Fibroblast of lung (primary cell): ENCODE data around the gene TCTN3. TPM values are rescaled to one million over a fixed set of nuclear protein-coding genes. Genes with fewer than 3 reads are reported as not detected.

Experiments
- DNase-seq, 2 donors: peaks; one replicate each; pipeline versions ENCODE4 v3.0.0 to v3.0.0-alpha.2; 2010; ENCODE audit warnings: low read depth in 2 of 2
- H2AFZ ChIP-seq: 2 replicates; pipeline ENCODE4 v1.5.1; 2012; ENCODE audit warnings: low read length, control low read depth, inconsistent platforms
- H3K27ac ChIP-seq: 2 replicates; pipeline ENCODE4 v1.5.1; 2011; ENCODE audit warnings: low read length, control low read depth; ENCODE audit not compliant: insufficient read depth
- H3K27me3 ChIP-seq: 2 replicates; pipeline ENCODE4 v1.5.1; 2011; ENCODE audit warnings: mild to moderate bottlenecking, low read length; ENCODE audit not compliant: control insufficient read depth, insufficient read depth
- H3K36me3 ChIP-seq: 2 replicates; pipeline ENCODE4 v1.5.1; 2011; ENCODE audit warnings: low read length; ENCODE audit not compliant: control insufficient read depth, insufficient read depth
- H3K4me1 ChIP-seq: 2 replicates; pipeline ENCODE4 v1.5.1; 2011; ENCODE audit warnings: low read length; ENCODE audit not compliant: control insufficient read depth, insufficient read depth; ENCODE audit errors: extremely low read depth
- H3K4me2 ChIP-seq: 2 replicates; pipeline ENCODE4 v1.5.1; 2011; ENCODE audit warnings: low read length, control low read depth; ENCODE audit not compliant: insufficient read depth; ENCODE audit errors: extremely low read depth
- H3K4me3 ChIP-seq, 4 experiments: fragments of 200-600 bp in 1 of 4; sonication (generic) in 1 of 4; replicated peaks in 1 of 4; 2 replicates each; pipeline ENCODE4 v1.5.1; 2011 to 2016; ENCODE audit warnings: low read length in 4 of 4, low read depth in 3 of 4, mild to moderate bottlenecking in 3 of 4, control low read depth in 2 of 4, inconsistent platforms in 1 of 4, mixed read lengths in 1 of 4; ENCODE audit not compliant: insufficient read depth in 1 of 4; ENCODE audit errors: control extremely low read depth in 1 of 4
- H3K79me2 ChIP-seq: 2 replicates; pipeline ENCODE4 v1.5.1; 2012; ENCODE audit warnings: mild to moderate bottlenecking, low read length, inconsistent platforms; ENCODE audit not compliant: control insufficient read depth, insufficient read depth
- H3K9ac ChIP-seq: 2 replicates; pipeline ENCODE4 v1.5.1; 2011; ENCODE audit warnings: mild to moderate bottlenecking, low read length, control low read depth; ENCODE audit not compliant: insufficient read depth
- H3K9me3 ChIP-seq: 2 replicates; pipeline ENCODE4 v1.5.1; 2012; ENCODE audit warnings: low read depth, low read length; ENCODE audit not compliant: control insufficient read depth, insufficient read depth
- H4K20me1 ChIP-seq: 2 replicates; pipeline ENCODE4 v1.5.1; 2011; ENCODE audit warnings: low read length; ENCODE audit not compliant: control insufficient read depth, insufficient read depth; ENCODE audit errors: extremely low read depth
- EZH2 ChIP-seq: IDR thresholded peaks from 2 replicates; pipeline ENCODE4 v1.5.1; 2012; ENCODE audit warnings: low read length, control low read depth, mild to moderate bottlenecking; ENCODE audit errors: missing control alignments
- polyA plus RNA-seq, 2 donors: library from polyadenylated mRNA; depleted of rRNA in 1 of 2; stranded (reverse) in 1 of 2; unstranded in 1 of 2; fragments of >200 nt; gene quantifications; 2 replicates each; pipeline ENCODE4 v1.2.1, GENCODE V29; 2011 to 2012; ENCODE audit warnings: missing spikeins in 1 of 2
- total RNA-seq: library from RNA; depleted of rRNA; stranded (reverse); fragments of >200 nt; gene quantifications from 2 replicates; pipeline ENCODE4 v1.2.1, GENCODE V29; 2014
- TF ChIP-seq, protein P1 (sequence below), 2 donors: IDR thresholded peaks in 1 of 2; conservative IDR thresholded peaks in 1 of 2; 1 replicate in 1 of 2; 2 replicates in 1 of 2; pipeline ENCODE4 v1.5.1; 2011 to 2012; ENCODE audit warnings: low read length in 2 of 2, control low read depth in 1 of 2, inconsistent platforms in 1 of 2, low read depth in 1 of 2, mild to moderate bottlenecking in 1 of 2

Gene TCTN3
- total and polyA plus RNA-seq, 2 donors (not counting 1 experiment from before 2014, with no cell fraction given) = 42.8 to 50.1 TPM

DNA sequence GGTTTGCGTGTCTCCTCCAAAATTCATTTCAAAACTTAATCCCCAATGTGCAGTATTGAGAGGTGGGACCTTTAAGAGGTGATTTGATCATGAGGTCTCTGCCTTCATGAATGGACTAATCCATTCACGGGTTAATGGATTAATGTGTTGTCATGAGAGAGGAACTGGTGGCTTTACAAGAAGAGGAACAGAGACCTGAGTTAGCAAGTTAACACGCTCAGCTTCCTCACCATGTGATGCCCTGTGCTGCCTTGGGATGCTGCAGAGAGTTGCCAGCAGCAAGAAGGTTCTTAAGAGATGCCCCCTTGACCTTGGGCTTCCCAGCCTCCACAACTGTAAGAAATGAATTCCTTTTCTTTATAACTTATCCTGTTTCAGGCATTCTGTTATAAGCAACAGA is 3.7 kb upstream of the TCTN3 start:
- H2AFZ ChIP-seq = no peak overlapping the region
- no peak overlapping the region for H3K27ac ChIP-seq
- no peaks in the 10 kb centered on the region for H4K20me1 ChIP-seq
- no peaks in the 10 kb centered on the region for H3K4me1 ChIP-seq
- no peak overlapping the region for H3K4me2 ChIP-seq
- no peak overlapping the region for H3K4me3 ChIP-seq
- H3K36me3 ChIP-seq = no peaks in the 10 kb centered on the region
- DNase-seq = no peak
- H3K9me3 ChIP-seq = no peaks in the 10 kb centered on the region
- peaks cover 5% of the 10 kb centered on the region for H3K79me2 ChIP-seq
- TF ChIP-seq EZH2 = no peak
- TF ChIP-seq, protein P1, sequence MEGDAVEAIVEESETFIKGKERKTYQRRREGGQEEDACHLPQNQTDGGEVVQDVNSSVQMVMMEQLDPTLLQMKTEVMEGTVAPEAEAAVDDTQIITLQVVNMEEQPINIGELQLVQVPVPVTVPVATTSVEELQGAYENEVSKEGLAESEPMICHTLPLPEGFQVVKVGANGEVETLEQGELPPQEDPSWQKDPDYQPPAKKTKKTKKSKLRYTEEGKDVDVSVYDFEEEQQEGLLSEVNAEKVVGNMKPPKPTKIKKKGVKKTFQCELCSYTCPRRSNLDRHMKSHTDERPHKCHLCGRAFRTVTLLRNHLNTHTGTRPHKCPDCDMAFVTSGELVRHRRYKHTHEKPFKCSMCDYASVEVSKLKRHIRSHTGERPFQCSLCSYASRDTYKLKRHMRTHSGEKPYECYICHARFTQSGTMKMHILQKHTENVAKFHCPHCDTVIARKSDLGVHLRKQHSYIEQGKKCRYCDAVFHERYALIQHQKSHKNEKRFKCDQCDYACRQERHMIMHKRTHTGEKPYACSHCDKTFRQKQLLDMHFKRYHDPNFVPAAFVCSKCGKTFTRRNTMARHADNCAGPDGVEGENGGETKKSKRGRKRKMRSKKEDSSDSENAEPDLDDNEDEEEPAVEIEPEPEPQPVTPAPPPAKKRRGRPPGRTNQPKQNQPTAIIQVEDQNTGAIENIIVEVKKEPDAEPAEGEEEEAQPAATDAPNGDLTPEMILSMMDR (conservative IDR thresholded peaks at IDR 0.05 in 1 of 2, IDR thresholded peaks at IDR 0.05 in 1 of 2; ENCODE audit: low read depth in 1 of 2, low read length in 2 of 2) = no peak
- no peak overlapping the region for H3K9ac ChIP-seq
- no peaks in the 10 kb centered on the region for H3K27me3 ChIP-seq

DNA sequence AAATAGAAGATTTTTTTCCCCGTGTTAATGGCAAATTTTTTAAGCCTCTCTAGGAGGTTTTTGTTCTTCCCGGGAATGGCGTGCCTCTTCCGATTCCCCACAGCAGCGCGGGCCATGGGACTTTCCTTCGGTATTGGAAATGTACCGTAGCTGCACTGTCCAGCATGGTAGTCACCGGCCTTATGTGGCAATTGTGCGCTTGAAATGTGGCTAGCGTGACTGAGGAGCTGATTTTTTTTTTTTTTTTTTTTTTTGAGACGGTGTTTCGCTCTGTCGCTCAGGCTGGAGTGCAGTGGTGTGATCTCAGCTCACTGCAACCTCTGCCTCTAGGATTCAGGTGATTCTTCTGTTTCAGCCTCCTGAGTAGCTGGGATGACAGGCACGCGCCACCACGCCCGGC is 938 bp upstream of the TCTN3 start:
- H2AFZ ChIP-seq = no peak overlapping the region
- H3K4me3 ChIP-seq = no peak overlapping the region
- H3K4me1 ChIP-seq = no peaks in the 10 kb centered on the region
- H3K9ac ChIP-seq = no peak overlapping the region
- no peaks in the 10 kb centered on the region for H3K36me3 ChIP-seq
- peaks cover 5% of the 10 kb centered on the region for H3K79me2 ChIP-seq
- H3K9me3 ChIP-seq = no peaks in the 10 kb centered on the region
- TF ChIP-seq, protein P1 (conservative IDR thresholded peaks at IDR 0.05 in 1 of 2, IDR thresholded peaks at IDR 0.05 in 1 of 2; ENCODE audit: low read depth in 1 of 2, low read length in 2 of 2) = no peak
- TF ChIP-seq EZH2 = no peak
- DNase-seq = no peak
- no peak overlapping the region for H3K4me2 ChIP-seq
- no peaks in the 10 kb centered on the region for H4K20me1 ChIP-seq
- H3K27ac ChIP-seq = no peak overlapping the region
- H3K27me3 ChIP-seq = no peaks in the 10 kb centered on the region

DNA sequence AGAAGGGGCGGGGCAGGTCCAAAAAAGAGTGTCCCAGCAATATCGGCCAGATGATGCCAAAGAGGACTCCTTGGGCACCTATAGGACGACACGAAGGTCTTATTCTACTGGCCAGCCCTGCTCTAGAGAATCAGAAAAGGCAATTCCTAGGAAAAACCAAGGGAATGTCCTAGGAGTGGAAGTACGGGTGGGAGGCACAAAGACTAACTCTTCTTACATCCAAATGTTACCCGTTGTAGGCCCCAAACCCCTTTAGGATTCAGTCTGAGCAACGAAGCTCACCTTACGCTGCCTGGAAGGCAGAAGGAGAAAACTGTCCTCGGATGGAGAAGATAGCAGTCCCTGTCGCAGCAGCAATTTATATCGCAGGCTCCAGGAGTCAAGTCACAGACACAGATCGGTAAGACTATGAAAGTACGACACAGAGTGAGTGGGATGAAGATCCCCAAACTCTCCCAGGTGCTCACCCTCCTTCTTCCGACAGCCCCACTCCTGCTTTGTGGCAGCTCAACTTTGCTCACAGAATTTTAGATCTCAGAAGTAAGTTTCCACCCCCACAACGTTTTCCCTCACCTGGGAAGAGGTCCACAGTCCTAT is 558 bp downstream of the TCTN3 start:
- Histone ChIP-seq H3K79me2 (peaks cover 5% of the 10 kb centered on the region), H3K9me3 (no peaks in the 10 kb centered on the region), H3K27ac (peak overlapping the region; percentile 92), H3K4me2 (peak overlapping the region; percentile 83), H4K20me1 (no peaks in the 10 kb centered on the region), H3K27me3 (no peaks in the 10 kb centered on the region), H3K36me3 (no peaks in the 10 kb centered on the region), H3K4me3 (peak overlapping the region; percentile 82 to 98 (median 92)), H3K9ac (peak overlapping the region; percentile 91), H2AFZ (peak overlapping the region; percentile 99), H3K4me1 (no peaks in the 10 kb centered on the region)
- peak in 1 of 2 donors; percentile 6 for DNase-seq
- TF ChIP-seq EZH2 = no peak
- TF ChIP-seq, protein P1 (conservative IDR thresholded peaks at IDR 0.05 in 1 of 2, IDR thresholded peaks at IDR 0.05 in 1 of 2; ENCODE audit: low read depth in 1 of 2, low read length in 2 of 2) = no peak
